ENCODE measurements around the gene GALC.

Gene GALC

GRCh38 chr14:87992718-87993628 lies at the start of gene GALC:
Gene GALC (minus strand): TSS chr14:87993182. CDS start chr14:87993164, 18 bp downstream.
- no peak for TF ChIP-seq CTCF (IDR thresholded peaks at IDR 0.05)

- TF ChIP-seq CTCF (IDR thresholded peaks at IDR 0.05) = no peak
Observed at GRCh38 chr14:88040146-88040545, 47.2 kb upstream of the GALC start.

- no peak for TF ChIP-seq CTCF (IDR thresholded peaks at IDR 0.05)
Observed at GRCh38 chr14:88039197-88039596, 46.2 kb upstream of the GALC start.

- TF ChIP-seq CTCF (IDR thresholded peaks at IDR 0.05) = no peak
Observed at GRCh38 chr14:88037325-88037724, 44.3 kb upstream of the GALC start.

- TF ChIP-seq CTCF (IDR thresholded peaks at IDR 0.05) = no peak
Observed at GRCh38 chr14:88036422-88036821, 43.4 kb upstream of the GALC start.

GRCh38 chr14:88034076-88034475 lies 41.1 kb upstream of the GALC start:
- TF ChIP-seq CTCF (IDR thresholded peaks at IDR 0.05) = no peak

GRCh38 chr14:88032373-88032772 lies 39.4 kb upstream of the GALC start:
- TF ChIP-seq CTCF (IDR thresholded peaks at IDR 0.05) = no peak
